GM19463 (cell line): Measurements from ENCODE around the gene FRY.

Experiments
- ATAC-seq: cut with Tn5 transposase; IDR thresholded peaks from one replicate; pipeline ENCODE4 v1.9.1; 2021; ENCODE audit warnings: mild to moderate bottlenecking, moderate library complexity; ENCODE audit not compliant: unreplicated experiment

The FRY gene

DNA sequence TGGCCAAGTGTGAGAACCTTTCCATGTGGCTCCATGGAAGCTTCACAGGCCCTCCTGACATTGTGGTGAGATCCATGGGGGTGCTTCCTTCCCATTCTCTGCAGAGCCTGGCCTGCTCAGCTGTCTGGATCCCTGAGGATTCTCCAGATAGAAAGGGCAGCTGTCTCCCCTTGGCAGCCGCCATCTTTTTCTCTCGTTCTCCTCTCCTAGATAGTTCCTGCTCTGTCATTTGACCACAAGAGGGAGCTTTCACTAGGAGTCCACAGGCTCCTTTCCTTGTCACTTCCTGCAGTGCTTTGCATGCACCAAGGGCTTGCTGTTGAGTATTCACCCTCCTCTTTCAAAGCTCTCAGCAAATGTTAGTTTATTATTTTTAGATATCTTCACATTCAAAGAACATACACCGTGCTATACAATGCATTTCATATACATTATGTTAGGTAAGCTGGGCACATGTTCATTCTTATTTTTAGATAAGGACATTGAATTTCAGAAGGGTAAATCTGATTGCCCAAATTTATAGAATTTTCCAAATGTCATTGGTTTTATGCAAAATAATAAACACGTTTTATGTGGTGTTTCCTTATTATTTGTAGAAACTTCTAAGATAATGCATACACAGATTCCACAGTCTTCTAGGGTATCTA, 133.2 kb downstream of the FRY start:
- peak; percentile 48 for ATAC-seq

DNA sequence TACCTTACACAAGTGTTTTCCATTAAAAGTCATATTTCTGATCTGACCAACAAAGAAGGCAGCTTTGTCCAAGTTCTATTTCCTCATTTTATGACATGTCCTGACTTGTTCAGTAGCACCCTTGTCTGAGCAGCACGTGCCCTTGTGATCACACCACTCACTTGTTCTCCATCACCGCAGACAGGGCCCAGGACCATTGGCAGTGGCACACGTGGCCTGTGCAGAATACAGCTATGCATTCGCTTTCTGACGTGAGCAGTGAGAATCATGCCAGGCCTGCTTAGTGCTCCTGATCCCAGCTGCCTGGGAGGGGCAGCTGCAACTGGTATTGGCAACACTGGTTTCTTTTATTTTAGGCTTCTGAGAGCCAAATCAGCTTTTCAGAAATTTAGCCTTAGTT, 134.2 kb downstream of the FRY start:
- ATAC-seq, result no peak

DNA sequence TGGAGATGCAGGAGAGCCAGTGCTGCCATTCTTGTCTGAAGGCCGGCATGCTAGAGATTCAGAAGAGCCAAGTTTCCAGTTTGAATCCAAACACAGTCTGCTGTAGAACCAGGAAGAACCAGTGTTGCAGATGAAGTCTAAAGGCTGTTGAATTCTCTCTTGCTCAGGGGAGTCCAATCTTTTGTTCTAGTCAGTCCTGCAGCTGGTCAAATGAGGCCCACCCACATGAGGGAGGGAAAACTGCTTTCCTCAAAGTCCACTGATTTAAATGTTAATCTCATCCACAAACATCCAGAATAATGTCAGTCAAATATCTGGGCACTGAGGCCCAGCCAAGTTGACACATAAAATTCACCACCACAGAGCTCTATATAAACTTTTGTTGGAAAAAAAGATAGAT, 136.6 kb downstream of the FRY start:
- ATAC-seq, result no peak

DNA sequence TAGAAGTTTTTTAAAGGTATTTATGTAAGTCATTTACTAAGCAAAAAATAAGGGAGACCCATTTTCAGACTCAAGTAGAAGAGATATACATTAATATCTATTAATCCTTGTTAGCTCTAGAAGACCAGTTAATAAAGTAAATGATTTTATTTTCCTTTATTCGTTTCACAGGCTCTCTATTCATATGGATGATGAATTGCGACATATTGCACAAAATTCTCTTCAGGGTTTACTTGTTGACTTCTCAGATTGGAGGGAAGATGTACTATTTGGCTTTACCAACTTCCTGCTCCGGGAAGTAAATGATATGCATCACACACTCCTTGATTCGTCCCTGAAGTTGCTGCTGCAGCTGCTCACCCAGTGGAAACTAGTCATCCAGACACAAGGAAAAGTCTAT, 139.3 kb downstream of the FRY start:
- ATAC-seq, result no peak

DNA sequence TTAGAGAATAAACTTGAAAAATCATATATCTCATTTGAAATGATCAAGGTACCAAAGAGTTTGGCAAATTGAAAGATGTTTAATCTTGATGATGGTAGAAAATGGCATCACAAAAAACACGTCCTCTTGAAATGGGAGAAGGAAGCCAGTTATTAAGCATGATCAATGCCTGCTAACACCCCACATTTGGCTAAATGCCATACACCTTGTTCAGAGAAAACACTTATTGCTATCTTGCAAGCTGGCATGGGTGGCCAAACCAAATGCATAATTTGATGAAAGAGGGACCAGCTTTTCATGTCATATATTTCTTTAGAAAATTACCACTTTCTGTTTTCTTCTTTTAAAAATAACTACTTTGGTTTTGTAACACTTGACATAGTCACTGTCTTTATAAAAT, 142.3 kb downstream of the FRY start:
- ATAC-seq, result no peak

DNA sequence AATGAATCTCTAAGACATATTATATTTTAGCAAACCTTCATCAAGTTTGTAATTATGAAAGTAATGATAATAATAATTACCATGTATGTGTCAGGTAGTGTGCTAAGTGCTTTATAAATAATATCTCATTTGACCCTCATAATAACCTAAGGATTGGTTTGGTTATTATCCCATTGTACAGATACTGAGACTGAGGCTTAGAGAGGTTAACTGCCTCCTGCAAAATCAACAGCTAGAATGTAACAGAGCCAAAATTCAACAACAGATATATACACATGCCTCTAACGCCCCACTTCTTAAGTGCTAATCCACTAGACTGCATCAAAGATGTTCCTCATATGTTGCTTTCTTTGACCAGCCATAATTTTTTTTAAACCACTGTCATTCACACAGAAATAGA, 142.8 kb downstream of the FRY start:
- no peak for ATAC-seq

DNA sequence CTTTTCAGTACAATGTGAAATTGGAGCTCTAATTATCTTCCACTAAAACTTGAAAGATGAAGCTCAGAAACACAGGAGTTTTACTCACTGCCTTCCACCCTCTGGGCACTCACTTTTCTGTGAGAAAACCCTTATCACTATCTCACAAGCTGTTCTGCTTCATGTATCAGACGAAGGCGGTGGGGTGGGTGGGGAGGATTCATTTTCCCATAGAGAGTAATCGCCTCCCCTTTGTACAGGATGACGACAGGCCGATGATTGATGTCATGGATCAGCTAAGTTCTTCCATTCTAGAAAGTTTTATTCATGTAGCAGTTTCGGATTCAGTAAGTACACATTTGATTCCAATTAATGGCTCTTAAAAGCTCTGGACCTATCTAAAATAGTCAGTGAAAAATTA, 143.7 kb downstream of the FRY start:
- no peak for ATAC-seq

DNA sequence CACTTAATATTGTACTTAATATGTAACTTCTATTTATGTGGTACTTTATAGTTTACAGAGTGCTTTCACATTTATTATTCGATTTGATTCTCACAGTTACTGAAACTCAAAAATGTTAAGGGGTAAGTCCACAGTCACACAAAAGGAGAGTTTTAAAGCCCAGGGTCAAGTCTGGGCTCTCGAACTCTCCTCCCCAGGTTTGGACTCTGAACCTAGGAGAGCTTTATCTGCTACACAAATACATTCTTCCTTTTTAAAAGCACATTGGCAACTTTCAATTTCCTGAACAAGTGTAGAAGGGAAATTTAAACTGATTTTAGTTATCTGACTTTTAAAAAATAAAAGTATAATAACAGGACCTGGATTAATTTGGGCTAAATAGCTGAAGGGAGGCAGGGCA, 144.4 kb downstream of the FRY start:
- no peak for ATAC-seq

DNA sequence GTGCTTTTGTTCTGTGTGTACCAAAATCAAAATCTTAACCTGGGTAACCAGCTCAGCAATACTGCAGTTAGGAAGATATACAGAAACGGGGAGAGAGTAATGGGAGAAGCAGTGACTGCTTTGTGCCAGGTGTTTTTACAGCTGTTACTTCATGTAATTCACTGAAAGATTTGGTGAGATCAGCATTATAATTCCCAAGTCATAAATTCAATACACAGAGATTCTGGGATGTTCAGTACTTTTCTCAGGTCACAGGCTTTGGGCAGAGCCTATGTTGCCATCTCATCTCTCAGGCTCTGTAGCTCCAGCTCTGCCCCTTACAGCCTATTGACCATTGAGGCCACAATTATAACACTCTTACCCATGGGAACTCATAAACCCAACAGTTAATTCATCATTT, 145.1 kb downstream of the FRY start:
- ATAC-seq, result no peak

DNA sequence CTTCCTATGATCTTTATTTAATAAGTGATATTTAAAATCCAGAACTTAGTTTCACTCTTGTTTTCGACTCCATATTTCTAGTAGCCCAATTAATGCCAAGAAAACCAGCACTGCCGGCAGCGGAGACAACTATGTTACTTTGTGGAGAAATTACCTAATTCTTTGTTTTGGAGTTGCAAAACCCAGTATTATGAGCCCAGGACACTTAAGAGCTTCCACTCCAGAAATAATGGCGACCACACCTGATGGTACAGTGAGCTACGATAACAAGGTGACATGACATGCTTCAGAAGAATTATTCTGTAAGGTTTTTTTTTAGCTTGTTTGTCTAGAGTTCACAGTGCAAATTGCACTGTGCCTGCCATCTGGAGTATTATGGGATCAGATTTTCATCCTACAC, 147.2 kb downstream of the FRY start:
- ATAC-seq, result no peak

DNA sequence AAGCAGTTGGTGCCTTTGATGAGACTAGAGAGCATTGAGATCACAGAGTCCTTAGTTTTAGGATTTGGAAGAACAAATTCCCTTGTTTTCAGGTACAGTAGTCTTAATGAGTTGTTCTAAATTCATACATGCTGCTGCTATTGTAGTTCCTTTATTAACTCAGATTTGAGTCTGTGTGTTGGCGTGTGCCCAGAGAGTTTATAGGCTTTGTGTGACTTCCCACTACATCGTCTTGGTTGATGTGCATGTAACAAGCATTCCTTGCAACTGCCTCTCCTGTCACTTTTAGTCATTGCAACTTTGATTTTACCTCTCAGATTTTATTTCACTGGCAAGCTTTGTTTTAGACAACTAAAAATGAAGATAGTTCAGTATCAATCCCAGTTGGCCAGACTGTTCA, 148.1 kb downstream of the FRY start:
- ATAC-seq, result no peak

DNA sequence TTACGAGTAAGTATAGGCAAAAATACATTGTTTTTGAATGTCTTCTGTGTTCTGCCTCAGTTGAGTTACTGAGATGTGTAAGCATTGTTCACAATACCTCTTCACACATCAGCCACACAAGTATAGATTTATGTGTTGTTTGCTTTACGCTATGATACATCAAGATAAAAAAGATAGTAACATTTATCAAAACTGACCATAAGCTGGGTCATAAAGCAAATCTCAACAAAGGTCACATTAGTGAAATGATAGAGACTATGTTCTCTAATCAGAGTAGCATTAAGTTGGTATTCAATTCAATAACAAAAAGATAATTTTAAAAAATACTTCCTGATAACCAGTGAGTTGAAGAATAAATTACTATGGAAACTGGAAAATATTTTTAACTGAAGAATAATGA, 156.1 kb downstream of the FRY start:
- ATAC-seq, result no peak

DNA sequence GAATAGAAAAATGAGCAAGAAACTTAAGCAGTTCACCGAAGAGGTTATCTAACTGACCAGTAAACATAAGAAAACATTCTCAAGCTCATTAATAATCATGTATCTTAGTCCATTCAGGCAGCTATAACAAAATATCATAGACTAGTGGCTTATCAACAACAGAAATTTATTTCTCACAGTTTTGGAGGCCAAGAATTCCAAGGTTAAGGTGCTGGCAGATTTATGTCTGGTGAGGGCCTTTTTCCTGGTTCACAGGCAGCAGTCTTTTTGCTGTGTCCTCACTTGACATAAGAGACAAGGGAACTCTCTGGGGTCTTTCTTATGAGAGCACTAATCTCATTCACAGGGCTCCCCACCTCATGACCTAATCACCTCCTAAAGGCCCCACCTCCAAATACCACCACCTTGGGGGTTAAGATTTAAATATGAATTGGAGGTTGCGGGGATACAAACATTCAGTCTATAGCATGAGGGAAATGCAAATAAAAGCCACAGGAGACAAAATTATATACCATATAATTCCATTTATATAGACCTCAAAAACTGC, 160.0 kb downstream of the FRY start:
- no peak for ATAC-seq

DNA sequence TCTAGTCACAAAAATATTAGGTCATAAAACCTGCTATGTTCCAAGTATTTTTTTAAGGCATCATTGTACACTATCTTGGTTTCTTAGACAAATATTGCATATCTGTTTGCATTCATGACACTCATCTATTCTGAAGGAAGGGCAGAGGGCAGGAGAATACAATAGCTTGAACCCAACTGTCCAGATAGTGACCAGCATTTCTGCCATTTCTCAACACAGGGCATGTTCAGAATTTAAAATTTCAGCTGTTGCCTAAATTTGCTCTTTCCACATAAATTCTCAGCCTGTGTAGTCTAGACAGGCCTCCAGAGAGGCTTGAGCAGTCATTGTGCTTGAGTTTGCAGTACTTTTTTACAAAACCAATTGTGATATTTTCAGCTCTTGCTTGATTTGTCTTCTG, 164.1 kb downstream of the FRY start:
- no peak for ATAC-seq

DNA sequence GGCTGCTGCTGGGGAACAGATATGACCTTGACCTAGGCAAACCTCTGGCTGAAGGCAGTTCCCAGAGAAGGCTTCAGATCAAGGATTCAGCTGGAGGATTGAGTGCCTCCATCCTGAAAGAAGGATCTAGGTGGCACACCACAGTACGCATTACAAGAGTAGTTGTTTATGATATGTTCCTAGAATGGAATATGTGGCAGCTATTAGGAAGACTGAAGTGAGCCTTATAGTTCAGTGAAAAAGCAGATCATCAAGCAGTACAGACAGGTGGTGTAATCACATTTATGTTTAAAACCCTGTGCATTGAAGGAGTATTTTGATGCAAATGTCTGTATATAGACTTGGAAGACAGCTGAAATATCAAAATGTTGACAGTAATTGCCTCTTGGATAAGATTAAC, 167.6 kb downstream of the FRY start:
- ATAC-seq, result no peak

DNA sequence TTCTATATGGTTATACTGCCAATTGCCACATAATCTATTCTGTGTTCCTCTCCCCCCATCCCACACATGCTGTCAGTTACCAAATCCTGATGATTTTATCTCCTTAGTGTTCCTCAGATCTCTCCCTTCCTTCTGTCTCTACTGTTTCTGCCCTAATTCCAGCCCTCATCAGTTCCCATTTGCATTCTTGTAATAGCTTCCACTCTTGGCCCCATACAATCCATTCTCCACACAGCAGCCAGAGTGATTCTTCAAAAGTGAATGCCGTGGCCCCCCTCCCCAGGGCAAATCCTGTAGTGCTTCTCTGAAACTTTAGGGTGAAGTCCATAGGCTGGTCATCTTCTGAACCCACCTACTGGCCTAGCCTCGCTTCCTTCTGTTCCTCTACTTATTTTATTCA, 169.2 kb downstream of the FRY start:
- no peak for ATAC-seq

DNA sequence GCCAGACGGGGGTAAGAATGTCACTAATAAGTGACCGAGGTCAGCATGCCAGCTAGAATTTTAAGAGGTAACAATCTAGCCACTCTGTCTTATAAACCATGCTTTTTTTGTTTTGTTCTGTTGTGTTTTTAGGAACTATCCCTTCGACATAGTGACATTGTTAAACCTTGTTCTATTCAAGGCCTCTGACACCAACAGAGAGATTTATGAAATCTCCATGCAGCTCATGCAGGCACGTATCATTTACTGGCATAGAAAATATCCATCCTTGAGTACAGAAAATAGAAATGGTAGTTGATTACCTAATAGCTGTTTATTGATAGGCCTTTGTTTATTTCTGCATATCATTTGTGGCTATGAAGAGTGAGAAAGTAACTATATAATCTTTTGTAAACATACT, 170.2 kb downstream of the FRY start:
- no peak for ATAC-seq

DNA sequence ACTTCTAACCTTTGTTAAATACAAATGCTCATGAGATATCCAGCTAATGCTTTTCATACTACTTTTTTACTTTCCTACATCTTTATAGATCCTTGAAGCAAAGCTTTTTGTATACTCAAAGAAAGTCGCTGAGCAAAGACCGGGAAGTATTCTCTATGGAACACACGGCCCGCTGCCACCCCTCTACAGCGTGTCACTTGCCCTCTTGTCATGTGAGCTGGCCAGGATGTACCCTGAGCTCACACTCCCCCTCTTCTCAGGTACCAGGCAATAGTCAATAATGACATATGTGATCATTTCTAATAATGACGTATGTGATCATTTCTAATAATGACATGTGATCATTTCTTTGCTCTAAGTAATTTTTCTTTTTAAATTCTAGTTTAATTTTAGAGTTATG, 170.7 kb downstream of the FRY start:
- no peak for ATAC-seq

DNA sequence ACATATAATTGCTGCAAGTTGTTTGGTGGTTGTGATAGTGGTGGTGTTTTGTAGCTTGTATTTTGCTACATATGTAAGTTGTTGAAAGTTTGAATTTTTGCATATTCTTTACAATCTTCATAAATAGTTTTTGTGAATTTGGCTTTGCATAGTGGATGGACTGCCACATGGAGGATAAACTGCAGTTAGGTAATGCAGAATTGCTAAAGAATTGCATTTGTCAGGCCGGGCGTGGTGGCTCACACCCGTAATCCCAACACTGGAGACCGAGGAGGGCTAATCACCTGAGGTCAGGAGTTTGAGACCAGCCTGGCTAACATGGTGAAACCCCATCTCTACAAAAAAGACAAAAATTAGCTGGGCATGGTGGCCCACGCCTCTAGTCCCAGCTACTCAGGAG, 171.6 kb downstream of the FRY start:
- no peak for ATAC-seq

DNA sequence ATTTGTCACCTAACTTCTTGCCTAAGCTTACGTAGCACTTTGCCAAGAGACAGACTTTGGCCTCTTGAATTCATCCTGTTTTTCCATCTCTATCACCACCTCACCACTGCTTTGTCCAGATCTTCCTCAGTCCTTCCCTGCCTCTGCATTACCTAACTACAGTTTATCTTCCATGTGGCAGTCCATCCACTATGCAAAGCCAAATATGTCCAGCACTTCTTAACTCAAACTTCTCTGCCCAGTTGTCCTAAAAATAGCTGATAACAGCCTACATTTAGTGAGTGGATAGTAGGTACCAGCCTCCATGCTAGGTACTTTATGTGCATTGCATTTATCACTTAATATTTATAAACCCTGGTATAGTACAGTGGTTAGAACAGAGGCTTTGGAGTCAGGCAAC, 172.2 kb downstream of the FRY start:
- ATAC-seq, result no peak

DNA sequence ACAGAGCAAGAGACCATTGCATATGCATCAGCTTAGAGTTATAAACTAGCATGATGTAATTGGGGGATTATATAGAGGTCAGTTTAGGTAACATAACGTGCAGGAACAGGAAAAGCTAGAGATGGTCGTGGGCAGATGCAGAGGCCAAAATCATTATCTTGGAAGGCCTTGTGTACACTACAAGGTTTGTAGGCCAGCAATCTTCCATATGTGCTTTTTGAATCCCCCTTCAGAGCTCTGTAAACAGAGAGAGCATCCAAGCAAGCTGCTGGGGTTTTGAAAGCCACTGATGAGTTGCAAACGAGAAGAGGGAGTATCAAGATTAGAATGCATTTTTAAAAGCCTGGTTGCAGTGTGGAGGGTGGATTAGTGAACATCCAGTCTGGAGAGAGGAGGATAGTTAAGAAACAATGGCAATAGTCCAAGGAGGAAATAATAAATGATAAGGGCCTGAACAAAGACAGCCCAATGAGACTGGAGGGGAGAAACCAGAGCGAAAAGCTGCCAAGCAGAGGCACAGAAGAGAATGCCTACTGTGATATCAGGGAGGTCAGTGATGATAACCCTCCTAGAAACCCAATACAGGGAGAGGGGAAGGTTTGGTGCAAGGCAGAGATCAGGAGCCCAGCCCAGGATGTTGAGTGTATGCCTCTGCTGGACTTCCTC, 174.0 kb downstream of the FRY start:
- no peak for ATAC-seq

DNA sequence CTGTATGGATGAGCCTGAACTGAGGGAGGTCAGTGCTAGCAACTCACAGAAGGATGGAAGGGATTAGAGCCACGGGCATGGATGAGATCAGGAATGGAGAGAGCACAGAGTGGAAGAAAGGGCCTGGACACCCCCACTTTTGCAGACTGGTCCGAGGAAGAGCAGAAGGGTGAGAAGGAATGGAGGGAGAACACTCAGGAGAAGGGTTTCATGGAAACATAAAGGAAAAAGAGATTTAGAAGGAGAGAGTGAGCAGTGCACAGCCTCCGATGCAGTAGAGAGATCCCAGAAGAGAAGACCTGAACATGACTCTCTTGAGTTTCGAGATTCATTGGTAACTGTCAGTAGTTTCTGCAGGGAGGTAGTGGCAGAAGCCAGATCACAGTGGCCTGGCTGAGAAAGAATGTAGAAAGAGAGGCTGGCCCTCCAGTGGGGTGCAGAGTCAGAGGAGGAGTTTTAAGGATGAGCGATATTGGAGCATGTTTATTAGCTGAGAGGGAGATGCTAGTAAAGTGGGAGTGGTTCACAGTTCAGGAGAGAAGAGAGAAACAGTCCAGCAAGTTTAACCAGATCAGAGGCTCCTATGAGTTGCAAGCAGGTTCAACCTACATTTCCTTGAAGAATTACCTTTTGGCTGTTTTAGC, 174.6 kb downstream of the FRY start:
- ATAC-seq, result no peak
